GM19438 (cell line): ENCODE results near the gene LILRB4.
"Not testable (repeated sequence)": the region's sequence is repeated elsewhere in the genome, so short reads cannot be mapped to it uniquely, and the experiment has no call there.

Experiments
- ATAC-seq: cut with Tn5 transposase; IDR thresholded peaks from one replicate; pipeline ENCODE4 v1.9.1; 2021; ENCODE audit warnings: low read depth; ENCODE audit not compliant: unreplicated experiment

The LILRB4 gene

DNA sequence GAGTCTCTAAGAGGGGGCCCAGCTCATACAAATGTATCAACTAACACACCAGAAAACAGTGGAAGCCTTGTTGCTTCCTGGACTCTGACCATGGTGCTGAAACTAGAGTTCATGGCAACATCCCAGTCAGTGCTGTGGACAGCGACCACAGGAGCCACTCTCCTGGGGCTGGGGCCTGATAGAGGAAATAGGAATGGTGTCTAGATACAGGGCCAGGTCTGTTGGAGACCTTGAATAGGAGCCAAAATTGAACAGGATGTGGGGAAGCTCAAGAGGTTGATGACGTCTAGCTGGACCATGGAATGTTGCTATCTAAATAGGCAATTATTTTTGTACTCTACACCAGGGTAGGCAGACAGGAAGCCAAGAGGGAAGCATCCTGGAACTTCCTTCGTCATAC, 21.7 kb downstream of the LILRB4 start:
- ATAC-seq: no peak

DNA sequence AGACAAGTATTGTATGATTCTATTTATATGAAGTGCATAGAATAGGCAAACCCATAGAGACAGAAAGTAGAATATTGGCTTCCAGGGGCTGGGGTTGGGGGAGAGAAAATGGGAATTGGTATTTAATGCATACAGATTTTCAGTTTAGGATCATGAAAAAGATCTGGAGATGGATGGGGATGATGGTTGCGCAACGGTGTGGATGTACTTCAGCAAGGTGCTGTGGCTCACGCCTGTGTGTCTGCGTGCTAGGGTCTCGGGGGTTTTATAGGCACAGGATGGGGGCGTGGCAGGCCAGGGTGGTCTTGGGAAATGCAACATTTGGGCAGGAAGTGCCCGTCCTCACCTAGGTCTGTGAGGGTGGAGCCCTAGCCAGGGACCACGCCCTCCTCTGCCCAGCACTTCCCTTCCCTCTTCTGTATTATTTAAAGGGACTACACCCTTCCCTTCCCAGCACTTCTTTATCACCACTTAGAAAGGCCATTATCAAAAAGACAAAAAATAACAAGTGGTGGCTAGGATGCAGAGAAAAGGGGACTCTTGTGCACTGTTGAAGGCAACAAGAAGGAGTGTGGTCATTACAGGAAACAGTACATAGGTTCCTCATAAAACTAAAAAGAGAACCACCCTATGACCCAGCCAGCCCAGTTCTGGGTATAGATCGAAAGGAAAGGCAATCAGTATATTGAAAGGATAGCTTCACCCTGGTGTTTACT, 29.0 kb downstream of the LILRB4 start:
- no peak for ATAC-seq

DNA sequence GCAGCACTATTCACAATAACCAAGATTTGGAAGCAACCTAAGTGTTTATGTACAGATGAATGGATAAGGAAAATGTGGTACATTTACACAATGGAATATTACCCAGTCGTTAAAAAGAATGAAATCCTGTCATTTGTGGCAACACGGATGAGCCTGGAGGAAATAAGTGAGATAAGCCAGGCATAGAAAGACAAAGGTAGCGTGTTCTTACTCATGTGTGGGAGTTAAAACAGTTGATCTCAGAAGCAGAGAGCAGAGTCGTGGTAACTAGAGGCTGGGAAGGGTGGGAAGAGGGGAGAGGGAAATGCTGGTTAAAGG, 29.5 kb downstream of the LILRB4 start:
- ATAC-seq: no peak

DNA sequence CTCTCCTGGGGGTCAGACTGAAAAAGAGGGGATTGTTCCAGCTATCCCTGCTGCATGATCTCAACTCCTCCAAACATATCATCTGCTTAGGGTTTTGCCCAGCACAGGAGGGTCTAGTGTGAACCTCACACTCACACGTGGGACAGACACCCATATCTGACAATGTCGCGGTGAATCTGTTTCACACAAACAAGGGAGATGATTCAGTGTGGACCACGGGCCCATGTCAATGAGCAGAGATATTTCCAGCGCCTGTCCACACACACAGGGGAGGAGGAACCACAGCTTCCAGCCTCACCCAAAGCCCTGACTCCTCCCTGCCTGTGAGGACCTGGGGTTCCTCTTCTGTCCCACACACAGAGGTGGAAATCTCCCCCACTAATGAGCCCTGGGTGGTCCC, 31.9 kb downstream of the LILRB4 start:
- ATAC-seq: no peak

DNA sequence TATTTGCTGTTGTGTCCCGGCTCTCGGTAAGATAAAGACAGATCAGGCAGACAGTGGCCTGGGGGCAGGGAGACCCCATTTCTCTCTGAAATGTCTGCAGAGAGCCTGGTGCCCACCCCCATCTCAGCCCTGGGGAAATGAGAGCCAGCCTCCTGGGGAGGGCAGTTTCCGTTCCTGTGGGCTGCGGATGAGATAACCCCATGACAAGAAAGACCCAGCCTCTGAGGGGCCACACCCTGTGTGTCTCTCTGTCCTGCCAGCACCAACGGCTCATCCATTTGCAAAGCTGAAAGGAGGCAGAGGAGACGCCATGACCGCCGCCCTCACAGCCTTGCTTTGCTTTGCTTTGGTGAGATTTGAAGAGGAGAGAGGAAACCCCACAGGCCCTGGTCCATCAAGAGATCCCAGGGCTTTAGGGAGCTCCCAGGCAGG, 33.3 kb downstream of the LILRB4 start:
- no peak for ATAC-seq

DNA sequence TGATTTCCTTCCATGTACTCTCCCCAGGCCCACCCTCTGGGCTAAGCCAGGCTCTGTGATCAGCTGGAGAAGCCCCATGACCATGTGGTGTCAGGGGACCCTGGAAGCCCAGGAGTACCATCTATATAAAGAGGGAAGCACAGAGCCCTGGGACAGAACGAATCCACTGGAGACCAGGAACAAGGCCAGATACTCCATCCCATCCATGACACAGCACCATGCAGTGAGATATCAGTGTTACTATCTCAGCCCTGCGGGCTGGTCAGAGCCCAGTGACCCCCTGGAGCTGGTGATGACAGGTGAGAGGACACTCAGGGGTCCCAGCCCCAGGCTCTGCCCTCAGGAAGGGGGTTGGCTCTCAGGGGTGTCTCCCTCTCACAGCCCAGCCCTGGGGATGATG, 34.0 kb downstream of the LILRB4 start:
- no peak for ATAC-seq

DNA sequence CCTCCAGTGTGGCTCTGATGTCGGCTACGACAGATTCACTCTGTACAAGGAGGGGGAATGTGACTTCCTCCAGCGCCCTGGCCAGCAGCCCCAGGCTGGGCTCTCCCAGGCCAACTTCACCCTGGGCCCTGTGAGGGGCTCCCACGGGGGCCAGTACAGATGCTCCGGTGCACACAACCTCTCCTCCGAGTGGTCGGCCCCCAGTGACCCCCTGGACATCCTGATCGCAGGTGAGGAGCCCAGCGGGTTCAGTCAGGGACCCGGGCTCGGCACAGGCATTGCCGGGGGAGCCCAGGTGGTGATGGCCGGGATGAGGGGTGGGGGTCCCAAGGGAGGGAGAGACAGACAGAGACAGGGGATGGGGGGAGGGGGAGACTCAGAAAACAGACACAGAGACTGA, 34.9 kb downstream of the LILRB4 start:
- not testable (repeated sequence) for ATAC-seq

DNA sequence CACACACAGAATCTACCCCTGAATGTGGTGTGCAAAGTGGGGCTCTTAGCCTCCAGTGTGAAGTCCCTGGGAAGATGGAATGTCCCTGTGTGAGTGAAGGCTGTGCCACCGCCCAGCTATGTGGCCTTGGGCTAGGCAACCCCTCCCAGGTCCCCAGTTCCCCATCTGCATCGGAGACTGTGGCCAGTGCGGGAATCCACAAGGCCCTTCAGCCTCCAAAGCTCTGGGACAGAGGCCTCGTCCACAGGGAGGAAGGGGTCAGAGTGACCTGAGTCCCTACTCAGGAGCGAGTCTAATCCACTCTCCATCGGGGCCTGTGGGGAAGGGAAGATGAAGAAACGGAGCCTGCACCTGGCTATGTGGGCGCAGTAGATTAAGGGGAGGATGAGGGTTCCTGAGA, 42.1 kb downstream of the LILRB4 start:
- ATAC-seq: no peak

DNA sequence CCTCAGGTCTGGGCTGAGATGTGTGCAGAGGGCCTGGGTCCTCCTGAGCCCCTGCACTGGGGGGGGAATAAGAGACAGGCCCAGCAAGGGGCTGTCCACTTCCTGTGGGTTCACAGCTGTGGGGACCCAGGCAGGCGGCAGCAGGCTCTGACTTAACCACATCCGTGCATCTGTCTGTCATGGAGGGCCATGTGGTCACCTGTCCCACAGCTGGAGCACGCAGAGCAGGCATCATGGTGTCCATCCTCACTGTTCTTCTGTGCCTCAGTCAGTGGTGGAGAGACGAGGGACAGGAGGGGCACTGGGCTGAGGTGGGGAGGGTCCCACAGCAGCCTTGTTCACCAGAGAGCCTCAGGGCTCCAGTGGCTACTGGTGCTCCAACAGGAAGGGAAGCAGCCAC, 45.2 kb downstream of the LILRB4 start:
- no peak for ATAC-seq

DNA sequence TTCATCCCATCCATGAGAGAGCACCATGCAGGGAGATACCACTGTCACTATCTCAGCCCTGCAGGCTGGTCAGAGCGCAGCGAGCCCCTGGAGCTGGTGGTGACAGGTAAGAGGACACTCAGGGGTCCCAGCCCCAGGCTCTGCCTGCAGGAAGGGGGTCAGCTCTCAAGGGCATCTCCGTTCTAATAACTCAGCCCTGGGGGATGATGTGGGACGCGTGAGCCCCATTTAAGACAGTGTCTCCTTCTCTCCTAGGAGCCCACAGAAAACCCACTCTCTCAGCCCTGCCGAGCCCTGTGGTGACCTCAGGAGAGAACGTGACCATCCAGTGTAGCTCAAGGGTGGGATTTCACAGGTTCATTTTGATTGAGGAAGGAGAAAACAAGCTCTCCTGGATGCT, 46.0 kb downstream of the LILRB4 start:
- ATAC-seq: no peak

DNA sequence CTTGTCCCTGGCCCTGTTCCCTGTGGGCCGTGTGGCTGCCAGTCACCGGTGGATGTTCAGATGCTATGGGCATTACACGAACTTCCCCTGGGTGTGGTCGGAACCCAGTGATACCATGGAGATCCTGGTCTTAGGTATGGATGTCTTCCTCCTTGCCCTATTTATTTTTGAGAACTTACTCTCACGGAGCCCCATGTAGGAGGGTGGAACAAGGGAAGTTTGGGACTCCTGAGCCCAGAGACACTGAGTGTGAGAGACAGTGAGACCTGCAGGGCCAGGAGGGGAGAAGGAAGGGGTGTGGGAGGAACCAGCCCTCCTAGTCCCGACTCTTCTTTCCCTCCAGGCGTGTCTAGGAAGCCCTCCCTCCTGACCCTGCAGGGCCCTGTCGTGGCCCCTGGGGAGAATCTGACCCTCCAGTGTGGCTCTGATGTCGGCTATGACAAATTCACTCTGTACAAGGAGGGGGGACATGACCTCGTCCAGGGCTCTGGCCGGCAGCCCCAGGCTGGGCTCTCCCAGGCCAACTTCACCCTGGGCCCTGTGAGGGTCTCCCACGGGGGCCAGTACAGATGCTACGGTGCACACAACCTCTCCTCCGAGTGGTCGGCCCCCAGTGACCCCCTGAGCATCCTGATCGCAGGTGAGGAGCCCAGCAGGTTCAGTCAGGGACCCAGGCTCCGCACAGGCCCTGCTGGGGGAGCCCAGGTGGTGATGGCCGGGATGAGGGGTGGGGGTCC, 46.6 kb downstream of the LILRB4 start:
- no peak for ATAC-seq

DNA sequence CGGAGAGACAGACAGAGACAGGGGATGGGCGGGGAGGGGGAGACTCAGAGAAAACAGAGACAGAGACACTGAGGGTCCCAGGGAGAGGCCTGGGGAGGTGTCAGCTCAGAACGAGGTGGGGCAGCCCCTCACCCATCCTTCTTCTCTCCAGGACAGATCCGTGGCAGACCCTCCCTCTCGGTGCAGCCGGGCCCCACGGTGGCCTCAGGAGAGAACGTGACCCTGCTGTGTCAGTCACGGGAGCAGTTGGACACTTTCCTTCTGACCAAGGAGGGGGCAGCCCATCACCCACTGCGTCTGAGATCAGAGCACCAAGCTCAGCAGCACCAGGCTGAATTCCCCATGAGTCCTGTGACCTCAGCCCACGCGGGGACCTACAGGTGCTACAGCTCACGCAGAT, 47.2 kb downstream of the LILRB4 start:
- ATAC-seq: not testable (repeated sequence)
